ENCODE measurements around the gene LY6G6D. TPM values are rescaled to one million over a fixed set of nuclear protein-coding genes. Genes with fewer than 3 reads are reported as not detected.

The LY6G6D gene
- total RNA-seq (2022) (not detected in 2 replicates), Bru-seq, nascent RNA (not detected), BruChase-seq, experiment 1, labeled RNA remaining after a 2-hour chase (not detected), BruChase-seq, experiment 2, labeled RNA remaining after a 6-hour chase (percentile 40 among the genes with signal in this experiment)
- long read RNA-seq: 0 reads

- peak within 1 kb of the TSS; percentile 65 for H3K4me3 Mint-ChIP-seq (ENCODE audit: unreplicated experiment)
- peaks cover 62% of the 10 kb centered on the region for H3K4me1 Mint-ChIP-seq (ENCODE audit: low read depth, unreplicated experiment)
- no peaks in the 10 kb centered on the region for H3K9me3 Mint-ChIP-seq (ENCODE audit: unreplicated experiment)
- no peak within 1 kb of the TSS for H3K4me3 ChIP-seq (ENCODE audit: low read depth, low read length)
- intact Hi-C loops (cut with micrococcal nuclease; ENCODE audit: unreplicated experiment): no loop called here
- no peaks in the 10 kb centered on the region for H3K27me3 ChIP-seq (replicated peaks; ENCODE audit: control insufficient read depth, insufficient read depth, low read length)
- H3K27me3 Mint-ChIP-seq (ENCODE audit: insufficient read depth, unreplicated experiment): no peaks in the 10 kb centered on the region
- H3K9me3 ChIP-seq: no peaks in the 10 kb centered on the region
- TF ChIP-seq CTCF (IDR thresholded peaks at IDR 0.05; ENCODE audit: insufficient read depth in 1 of 2, low read depth in 1 of 2, low read length in 1 of 2, severe bottlenecking in 1 of 2, unreplicated experiment in 1 of 2): no peak
- peaks cover 56% of the 10 kb centered on the region for H3K4me1 ChIP-seq
- H3K27ac Mint-ChIP-seq (ENCODE audit: unreplicated experiment): peak within 1 kb of the TSS; percentile 98
- H3K36me3 ChIP-seq (ENCODE audit: control insufficient read depth, insufficient read depth, low read length): no peaks in the 10 kb centered on the region
- BruUV-seq (replicated peaks): no TSS peak
- CTCF ChIA-PET: interaction anchor here (1.1 to 1.7 kb wide), 2 partner anchors 14 to 34 kb away, joined by 3 to 6 read pairs; partner anchors contain the start of genes DDAH2 and LY6G5C
- DNase-seq: no peak
- peaks cover 5% of the 10 kb centered on the region for H3K36me3 Mint-ChIP-seq (ENCODE audit: insufficient read depth, unreplicated experiment)
- POLR2A ChIA-PET: interaction anchor here (1.5 to 1.7 kb wide), 2 partner anchors 23 to 147 kb away, joined by 6 to 7 read pairs; partner anchors contain the start of gene NEU1
Observed at GRCh38 chr6:31715022-31715958, at the start of gene LY6G6D. TSS of gene LY6G6D (plus strand) at chr6:31715348. CDS start at chr6:31715356, 8 bp downstream.

GRCh38 chr6:31665501-31666336 lies 49.4 kb upstream of the LY6G6D start, which contains the start of gene CSNK2B:
TSS of gene CSNK2B (plus strand) at chr6:31666080. CDS start at chr6:31666832, 752 bp downstream.
- no peaks in the 10 kb centered on the region for H3K9me3 Mint-ChIP-seq (ENCODE audit: unreplicated experiment)
- H3K36me3 ChIP-seq (ENCODE audit: control insufficient read depth, insufficient read depth, low read length): peaks cover 4% of the 10 kb centered on the region
- intact Hi-C loops (cut with micrococcal nuclease; ENCODE audit: unreplicated experiment): loop anchor here (1.0 to 5.0 kb wide), 5 partner anchors 13 to 162 kb away; partner anchors contain the start of genes ATP6V1G2, BAG6, CLIC1 and HSPA1B

More at GRCh38 chr6:31665501-31666336, 49.4 kb upstream of the LY6G6D start, which contains the start of gene CSNK2B:
- no peak for TF ChIP-seq CTCF (IDR thresholded peaks at IDR 0.05; ENCODE audit: insufficient read depth in 1 of 2, low read depth in 1 of 2, low read length in 1 of 2, severe bottlenecking in 1 of 2, unreplicated experiment in 1 of 2)
- peaks cover 25% of the 10 kb centered on the region for H3K4me1 Mint-ChIP-seq (ENCODE audit: low read depth, unreplicated experiment)
- DNase-seq: peak; percentile 97 to 98
- Histone ChIP-seq H3K9me3 (no peaks in the 10 kb centered on the region), H3K4me3 (ENCODE audit: low read depth, low read length) (peak within 1 kb of the TSS; percentile 90), H3K4me1 (peaks cover 17% of the 10 kb centered on the region), H3K27me3 (replicated peaks; ENCODE audit: control insufficient read depth, insufficient read depth, low read length) (no peaks in the 10 kb centered on the region)
- H3K36me3 Mint-ChIP-seq (ENCODE audit: insufficient read depth, unreplicated experiment): peaks cover 94% of the 10 kb centered on the region
- CTCF ChIA-PET: interaction anchor here (0.9 to 1.0 kb wide), 3 partner anchors 15 to 73 kb away, joined by 3 to 7 read pairs (median 5); partner anchors contain the start of genes ABHD16A and LY6G5C
- BruUV-seq (replicated peaks): no TSS peak
- peak within 1 kb of the TSS; percentile 86 for H3K4me3 Mint-ChIP-seq (ENCODE audit: unreplicated experiment)
- H3K27me3 Mint-ChIP-seq (ENCODE audit: insufficient read depth, unreplicated experiment): no peaks in the 10 kb centered on the region
- POLR2A ChIA-PET: interaction anchor here (0.6 to 2.0 kb wide), 7 partner anchors 8 to 197 kb away, joined by 4 to 25 read pairs (median 7); partner anchors contain the start of genes APOM, BAG6, HSPA1A and HSPA1B
- peak within 1 kb of the TSS; percentile 96 for H3K27ac Mint-ChIP-seq (ENCODE audit: unreplicated experiment)

Measured in Caco-2 (cell line).